DMS53 treated with DMSO at 0.1 percent for 48 hours (cell line): ENCODE data around the gene GNB1L.

Source experiments
- DNase-seq: peaks from one replicate; lab custom pipeline; 2025; ENCODE audit not compliant: unreplicated experiment; lab: John Stamatoyannopoulos, UW

GNB1L gene

DNA sequence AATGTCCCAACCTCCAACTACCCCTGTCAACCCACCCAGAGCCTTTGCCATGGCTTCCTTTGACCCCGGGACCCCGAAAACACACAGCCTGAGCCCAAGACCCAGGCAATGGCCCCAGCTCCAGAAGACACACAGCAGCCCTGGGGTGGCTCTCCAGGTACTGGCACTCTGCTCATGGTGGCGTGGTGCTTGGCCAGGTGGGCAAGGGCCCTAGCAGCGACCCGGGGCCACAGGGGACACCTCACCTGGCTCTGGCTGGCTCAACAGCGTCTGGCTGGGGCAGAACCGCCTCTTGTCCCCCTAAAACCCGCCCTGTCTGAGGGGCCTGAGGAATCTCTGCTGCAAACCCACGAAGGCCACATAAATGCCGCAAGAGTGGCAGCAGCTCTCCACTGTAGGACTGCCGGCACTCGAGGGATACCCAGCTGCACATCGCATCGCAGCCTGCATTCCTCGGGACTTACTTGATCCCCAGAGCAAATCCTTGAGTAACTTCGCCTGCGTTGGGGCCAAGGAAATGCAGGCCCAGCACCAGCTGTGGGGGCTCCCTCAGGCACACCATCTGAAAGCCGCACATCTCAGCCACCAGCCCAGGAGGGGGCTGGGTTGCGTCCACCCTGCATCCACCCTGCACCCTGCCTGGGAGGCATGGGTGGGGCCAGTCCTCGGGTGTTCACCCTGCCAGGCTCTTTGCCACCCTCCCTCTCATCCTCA, 23.1 kb upstream of the GNB1L start:
- DNase-seq, result no peak

DNA sequence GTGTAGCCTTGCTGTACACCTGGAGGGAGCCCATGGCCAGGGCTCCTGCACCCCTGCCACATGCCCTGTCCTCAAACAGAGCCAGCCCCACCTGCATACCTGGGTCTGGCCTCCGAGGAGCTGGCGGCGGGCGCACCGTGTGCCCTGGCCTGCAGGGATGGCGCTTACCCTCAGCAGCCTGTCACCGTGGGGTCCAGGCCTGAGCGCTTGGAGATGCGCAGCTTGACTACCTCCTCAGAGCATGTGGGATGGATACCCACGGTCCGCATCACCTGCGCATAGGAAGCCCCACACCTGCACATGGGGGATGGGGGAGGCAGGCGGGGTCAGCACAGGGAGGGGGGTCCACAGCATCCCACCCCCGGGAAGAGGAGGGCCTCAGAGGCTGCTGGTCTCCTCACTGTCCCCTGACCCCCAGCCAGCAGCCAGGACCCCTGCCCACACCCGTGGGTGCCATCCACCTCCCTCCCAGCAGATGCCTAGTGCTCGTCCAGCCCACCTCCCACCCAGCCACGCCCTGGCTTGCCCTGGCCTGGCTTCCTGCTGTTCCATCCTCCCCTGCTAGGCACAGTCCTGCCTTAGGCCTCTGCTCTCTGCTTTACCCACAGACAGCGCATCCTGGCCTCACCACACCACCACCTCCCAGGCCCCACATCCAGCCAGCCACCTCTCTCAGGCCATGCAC, 22.4 kb upstream of the GNB1L start:
- DNase-seq, result no peak

DNA sequence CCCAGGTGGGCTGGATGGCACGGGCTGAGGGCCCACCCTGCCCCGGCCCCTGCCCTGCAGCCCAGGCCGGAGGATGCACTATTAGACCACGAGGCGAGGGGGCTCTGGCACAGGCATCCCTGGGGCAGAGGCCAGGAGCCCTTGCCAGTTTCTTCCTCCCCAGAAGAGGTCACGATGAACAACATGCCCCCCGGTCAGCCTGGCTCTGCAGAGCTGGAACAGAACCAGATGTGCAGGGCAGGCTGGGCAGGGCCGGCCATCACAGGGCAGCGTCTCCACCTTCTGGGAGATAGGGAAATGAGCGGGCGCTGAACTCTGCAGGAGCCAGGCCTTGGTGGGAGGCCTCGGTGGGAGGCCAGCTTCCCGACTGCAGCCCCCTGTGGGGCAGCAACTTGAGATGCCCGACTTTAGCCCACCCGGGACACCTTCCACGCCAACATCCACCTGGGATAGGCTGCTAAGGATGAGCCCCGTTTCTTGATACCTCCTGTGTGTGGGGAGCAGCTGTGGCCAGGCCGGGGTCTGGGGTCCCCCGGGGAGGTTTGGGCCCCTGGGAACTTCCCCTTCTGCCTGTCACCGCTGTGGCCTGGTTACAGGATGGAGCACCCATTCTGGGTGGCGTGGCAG, 21.8 kb upstream of the GNB1L start:
- DNase-seq, result no peak

DNA sequence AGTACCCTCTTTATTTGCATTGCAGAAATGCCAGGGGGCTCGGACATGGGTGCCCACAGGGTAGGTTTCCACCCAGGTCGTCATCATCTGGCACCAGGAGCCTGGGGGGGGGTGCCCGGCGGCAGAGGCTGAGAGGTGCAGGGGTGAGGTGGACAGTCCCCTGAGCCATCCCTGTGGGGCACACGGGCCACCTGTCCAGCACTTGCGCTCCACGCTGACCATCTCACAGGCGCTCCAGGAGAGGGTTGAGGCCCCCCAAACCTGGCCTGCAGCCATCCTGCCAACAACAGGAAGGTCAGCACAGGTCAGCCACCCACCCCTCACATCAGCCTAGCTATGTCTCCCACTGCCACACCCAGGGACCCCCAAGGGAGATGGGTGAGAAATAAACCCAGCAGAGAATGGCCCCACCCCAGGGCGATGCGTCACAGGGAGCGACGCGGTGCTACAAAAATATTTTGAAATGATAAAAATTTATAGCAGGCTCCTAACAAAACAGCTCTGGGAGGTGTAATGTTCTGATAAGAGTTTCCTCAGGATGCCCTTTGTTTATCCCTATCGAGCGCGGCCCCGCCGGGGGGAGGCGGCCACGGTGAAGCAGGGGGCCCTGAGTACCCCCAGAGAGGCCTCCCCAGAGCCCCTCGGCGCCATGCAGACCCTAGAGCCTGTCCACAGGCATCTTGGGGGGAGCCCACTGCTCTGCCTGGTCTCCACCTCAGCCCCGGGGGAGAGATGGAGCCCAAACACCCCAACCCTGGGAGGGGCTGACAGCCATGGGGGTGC, 21.0 kb upstream of the GNB1L start:
- no peak for DNase-seq

DNA sequence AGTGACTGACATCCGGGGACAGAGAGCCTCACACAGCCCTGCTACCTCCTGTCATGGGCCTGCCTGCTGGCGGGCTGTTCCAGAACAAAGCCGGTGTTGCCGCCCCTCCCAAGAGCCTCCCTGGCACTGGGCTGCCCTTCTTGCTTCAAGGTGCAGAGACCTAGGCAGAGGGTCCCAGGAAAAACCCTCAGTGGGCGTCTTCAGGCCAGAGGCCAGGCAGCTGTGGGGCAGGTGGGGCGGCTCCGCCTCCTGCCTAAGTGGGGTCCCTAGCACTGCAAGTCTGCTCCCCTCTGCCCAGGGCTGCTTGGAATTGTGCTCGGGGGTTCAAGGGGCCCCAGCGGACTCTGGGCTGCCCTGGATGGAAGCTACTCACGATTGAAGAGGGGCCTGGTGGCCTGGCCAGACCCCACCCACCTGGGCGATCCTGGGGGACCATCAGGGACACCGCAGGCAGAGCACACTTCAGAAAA, 20.4 kb upstream of the GNB1L start:
- DNase-seq, result no peak

DNA sequence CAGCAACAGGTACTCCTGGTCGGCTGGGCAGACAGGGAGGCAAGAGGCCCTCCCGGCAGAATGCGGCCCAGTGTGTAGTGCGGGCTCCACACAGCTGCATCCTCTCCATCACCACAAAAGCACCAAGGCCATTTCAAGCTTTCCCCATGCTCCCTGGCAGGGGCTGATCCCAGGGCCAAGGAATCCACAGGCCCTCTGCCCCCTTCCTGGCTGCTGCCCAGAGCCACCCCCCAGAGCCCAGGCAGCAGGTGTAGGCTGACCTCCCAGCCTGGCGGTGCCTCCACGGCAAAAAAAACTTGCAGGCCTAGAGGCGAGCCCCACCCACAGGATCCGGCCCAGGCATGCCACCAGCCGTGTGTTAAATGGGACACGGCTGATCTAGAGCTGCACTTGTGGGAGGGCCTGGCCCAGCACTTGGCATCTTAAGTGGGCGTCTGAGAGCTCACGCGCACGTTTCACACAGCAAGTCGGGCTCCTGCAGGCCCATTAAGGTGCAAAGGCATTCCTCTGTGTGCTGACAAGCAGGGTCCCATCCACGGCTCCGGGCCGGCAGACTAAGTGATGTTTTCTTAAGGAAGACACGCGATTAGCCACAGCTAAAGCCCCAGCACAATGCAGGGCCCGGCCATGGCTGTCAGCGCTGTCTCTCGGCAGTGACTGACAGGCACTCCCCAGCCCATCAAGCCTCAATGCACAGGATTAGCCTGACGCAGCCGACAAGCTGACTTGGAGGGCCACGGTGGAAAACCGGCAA, 19.8 kb upstream of the GNB1L start:
- no peak for DNase-seq

DNA sequence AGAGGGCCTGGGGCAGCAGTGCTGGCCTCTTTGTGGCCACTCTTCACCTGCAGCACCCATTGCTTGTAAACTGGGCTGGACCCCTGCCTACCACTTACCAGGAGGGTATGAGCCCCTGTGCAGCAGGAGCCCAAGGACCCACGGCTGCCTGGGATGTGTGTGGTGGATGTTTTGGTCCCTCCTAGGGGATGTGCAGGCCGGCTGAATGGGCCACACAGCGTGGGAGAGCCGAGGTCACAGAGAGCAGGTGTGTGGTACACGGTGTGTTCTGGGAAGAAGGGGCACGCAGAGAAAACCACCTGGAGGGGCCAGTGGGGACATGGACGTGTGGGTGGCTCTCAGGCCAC, 19.3 kb upstream of the GNB1L start:
- DNase-seq, result no peak

DNA sequence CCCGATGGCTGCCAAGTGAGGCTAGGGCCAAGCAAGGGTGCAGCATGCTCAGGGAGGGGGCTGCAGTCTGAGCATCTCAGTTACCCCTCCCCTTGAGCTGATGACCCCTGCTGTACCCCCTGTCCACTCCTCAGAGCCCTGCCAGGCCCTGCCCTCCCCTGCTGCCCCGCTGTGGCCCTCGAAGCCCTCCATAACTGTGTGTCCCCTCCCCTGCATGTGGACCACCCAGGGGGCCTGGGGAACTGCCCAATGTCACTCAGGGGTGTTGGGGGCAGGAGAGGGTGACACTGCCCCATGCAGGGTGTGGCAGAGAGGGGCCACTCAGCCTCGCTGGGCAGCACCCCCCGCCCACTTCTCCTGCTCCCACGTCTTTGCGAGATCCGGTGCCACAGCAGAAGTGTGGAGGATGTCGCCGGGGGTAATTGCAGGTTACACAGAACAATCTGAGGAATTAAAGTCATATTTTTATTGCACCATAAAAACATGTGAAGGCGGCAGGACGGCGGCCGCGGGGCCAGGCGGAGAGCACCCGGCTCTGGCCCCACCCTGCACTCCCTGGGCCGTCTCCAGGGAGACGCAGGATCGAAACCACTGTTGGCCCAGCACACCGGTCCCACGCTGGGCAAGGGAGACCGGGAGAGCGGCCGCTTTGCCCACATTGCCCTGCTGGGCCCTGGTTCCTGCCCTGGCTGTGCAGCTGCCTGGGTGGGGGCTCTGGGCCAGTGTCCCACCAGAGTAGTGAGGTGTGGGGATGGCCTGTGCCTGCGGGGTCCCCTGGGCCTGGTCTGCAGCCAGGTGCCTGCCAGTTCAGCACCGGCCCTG, 18.7 kb upstream of the GNB1L start:
- DNase-seq, result no peak

DNA sequence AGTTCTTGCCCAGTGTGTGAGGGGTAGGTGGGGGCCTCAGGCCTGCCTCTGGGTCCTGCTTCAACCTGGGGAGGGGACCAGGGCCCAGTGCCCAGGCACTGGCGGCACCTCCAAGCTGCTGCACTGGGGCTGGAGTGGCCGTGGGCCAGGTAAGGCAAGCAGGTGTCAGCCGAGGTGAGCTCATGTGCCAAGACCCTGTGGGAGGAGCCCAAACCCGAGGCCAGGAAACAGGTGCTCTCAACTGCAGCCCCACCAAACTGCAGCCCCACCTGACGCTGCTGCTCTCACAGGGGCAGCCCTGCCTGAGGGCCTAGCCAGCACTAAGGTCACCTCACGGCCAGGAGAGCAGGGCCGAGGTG, 18.1 kb upstream of the GNB1L start:
- DNase-seq, result no peak

DNA sequence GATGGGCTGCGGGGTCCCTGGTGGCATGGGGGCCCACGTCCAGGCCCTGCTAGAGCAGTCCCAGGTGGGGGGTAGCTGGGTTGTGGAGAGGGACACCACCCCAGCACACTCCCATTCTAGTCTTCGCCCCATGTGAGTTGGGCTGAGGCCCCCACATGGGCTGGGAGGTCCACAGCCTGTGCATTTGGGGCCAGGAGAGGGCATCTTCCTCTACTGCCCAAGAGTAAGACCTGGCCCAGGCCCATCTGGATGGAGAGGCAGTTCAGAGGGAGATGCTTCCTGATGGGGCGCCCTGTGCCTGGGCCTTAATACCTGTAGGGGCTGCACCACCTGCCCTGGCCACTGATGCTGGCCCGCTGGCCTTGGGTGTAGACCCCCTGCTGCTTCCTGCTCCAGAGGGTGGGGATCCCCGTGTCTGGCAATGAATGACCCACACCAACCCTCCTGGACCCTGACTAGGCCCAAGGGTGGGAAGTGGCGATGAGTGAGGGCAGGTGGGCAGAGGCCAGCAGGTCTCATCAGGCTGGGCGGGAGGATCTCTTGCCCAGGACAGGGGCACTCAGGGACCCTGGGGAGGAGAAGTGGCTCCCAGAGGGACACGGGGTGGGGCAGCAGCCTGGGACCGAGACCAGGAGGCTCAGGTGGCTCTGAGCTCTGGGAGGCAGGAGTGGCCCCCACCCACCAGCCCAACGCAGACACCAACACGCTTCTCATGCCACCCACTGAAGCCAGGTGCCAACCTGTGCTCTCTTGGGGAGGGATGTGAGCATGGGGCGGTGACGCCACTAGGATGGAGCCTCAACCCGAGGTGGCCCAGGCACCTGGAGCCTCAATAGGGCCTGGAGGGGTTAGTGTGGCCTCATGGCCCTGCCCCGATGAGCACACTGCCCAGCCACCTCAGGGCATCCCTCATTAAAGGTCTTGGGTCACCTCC, 17.4 kb upstream of the GNB1L start:
- DNase-seq, result no peak

DNA sequence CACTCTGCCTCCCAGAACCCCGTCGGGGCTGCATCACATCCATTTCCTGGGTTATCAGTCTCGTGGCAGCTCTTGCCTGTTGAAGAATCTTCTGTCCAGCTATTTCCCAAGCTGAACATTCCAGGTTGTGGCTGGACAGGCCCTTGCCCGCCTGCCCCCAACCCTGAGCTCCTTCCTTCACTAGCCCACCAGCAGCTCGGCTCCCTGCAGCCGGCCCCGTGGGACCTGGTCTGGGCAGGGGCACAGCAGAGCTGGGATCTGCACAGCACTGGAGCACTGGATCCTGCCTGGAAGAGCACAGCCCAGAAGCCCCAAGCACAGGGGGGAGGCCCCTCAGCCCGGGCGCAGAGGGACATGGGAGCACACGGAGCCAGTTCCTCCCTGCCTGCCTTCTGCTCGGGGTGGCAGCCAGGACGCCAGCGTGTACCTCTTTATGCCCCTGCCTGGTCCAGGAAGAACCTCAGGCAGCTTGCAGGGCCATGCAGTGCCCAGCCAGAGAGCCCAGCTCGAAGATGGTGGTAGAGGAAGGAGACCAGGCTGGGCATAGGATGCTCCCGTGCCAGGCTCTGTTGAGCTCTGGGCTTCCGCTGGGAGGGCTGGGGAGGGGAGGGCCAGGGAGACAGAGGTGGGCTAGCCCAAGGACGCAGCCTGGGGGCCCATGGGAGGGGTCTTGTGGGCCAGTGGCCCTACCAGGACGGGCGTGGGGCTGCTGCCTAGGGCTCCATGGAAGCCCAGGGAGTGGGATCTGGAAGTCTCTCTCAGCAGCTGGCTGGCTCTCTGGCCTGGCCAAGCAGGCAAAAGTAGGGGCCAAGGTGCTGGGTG, 16.6 kb upstream of the GNB1L start:
- no peak for DNase-seq

DNA sequence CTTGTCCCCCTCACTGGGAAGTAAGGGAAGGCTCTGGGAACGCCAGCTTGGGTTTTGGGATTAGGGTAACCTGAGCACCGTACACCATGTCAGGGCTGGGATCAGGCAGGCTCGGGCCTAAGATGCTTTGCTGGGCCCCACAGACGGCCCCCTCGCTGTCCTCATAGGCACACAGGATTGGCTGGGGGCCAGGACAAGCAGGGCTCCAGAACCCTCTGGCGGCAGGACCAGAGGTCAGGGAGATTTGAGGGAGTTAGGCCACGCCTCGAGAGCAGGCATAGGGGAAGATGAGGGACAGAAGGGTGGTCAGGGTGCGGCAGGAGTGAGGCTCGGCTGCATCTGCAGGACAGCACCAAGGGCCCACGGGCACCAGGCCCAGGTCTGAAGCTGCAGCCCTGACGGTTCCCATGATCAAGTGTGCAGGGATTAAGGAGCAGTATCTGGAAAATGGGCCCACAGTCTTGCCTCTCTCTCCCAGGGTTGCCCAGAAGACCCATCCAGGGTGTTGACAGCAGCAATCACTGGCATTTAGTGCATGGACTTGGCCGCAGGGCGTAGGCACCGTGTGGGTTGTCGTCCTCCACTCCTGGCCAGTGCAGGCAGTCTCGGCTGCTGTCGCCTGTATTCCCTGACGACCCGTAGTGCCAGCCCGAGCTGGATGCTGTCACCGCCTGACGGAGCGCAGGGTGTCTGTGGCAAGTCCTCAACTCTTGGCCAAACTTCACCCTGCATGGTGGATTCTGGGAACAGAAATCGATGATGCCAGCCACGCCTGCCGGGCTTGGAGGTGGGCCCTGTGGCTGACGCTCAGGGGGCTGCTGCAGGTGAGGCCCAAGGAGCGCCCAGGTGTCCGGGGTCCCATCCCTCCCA, 15.7 kb upstream of the GNB1L start:
- DNase-seq, result no peak

DNA sequence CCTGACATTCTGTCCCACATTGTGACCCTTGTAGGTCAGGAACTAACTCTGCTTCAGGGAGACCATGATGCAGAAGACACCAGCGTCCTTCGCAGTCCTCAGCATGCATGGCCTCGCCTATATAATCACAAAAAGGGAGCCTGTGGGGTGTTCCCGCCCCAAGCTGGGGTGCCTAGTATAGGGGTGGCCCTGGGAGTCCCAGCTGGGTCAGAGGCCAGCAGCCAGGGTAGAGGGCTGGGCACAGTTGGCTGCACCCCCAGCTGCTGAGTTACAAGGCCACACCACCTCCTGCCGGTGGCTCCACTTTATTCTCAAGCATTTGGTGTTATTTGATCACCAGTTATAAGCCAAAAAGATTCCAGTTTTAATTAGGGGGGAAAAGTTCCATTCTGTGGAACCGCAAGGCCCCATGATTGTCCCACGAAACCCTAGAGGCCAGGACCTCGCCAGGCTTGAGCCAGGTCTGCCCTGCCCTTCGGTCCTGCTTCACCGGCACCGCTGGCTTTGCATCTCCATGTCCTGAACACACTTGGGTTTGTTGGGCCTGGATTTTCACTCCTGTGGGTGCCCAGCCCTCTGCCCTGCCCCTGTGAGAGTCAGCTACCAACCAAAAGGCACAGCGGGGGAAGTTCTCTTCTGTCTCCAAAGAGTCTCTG, 15.0 kb upstream of the GNB1L start:
- no peak for DNase-seq

DNA sequence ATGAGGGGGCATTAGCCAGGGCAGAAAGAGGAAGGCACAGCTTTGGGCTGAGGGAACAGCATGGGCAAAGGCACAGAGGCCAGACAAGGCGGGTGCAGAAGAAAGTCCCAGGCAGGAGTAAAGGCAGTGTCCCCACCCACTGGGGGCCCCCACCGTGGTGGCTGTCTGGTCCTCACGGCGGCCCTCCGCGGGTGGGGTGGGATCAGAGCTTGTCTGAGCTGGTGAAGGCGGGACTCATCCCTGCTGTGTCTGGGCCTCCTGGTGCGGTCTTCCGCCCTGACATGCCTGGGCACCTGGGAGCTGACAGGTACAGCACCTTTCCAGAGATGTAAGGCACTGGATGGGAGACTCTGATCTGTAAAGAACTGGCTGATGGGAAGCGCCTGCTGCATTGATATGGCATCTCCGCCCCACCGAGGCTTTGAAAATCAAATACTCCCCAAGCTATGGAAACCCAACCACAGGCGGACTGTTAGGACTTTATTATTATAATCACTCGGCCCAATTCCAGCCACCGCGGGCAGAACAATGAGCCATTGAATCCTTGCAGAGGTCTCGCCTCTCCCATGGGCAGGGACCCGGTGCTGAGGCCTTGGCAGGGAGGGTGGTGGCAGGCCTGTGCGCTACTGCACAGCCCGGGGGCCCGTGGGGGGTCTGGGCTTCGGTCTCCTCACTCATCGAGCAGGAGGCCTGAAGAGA, 14.2 kb upstream of the GNB1L start:
- no peak for DNase-seq

DNA sequence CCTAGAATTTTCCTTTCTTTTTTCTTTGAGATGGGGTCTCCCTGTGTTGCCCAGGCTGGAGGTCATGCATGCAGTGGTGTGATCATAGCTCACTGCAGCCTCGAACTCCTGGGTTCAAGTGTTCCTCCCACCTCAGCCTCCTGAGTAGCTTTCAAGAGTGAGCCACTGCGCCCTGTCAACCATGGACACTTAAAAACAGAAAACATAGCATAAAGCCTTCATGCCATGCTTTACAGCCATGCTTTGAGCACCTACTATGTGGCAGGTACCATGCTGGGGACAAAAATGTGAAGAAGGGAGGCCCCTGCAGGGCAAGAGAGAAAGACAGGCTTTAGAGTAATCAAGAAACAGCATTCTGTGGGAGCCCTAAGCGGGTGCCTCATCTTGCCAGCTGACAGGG, 13.7 kb upstream of the GNB1L start:
- DNase-seq, result no peak

DNA sequence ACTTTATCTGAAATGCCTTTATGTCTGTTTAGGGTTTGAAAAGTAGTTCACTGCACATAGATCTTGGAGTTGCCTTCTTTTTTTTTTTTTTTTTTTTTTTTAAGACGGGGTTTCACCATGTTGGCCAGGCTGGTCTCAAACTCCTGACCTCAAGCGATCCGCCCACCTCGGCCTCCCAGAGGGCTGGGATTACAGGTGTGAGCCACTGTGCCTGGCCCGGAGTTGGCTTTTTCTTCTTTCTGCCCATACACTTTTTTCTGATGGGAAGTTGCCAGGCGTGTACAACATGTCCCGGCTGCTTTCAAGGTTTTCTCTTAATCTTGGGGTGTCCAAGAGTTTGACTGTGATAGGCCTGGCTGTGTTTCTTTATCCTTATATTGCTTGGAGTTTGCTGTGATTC, 12.9 kb upstream of the GNB1L start:
- no peak for DNase-seq
